ENCODE results near the gene SLC19A1.

Gene SLC19A1

GRCh38 chr21:45451771-45452182 is 90.5 kb downstream of the SLC19A1 start:
- ChIA-PET CTCF (interaction anchor here (1.2 to 1.6 kb wide), 2 partner anchors 26 to 314 kb away, joined by 3 read pairs; no protein-coding TSS in a partner anchor), POLR2A (no interaction called here)

GRCh38 chr21:45451091-45451740 is 91.0 kb downstream of the SLC19A1 start:
- ChIA-PET CTCF (interaction anchor here (0.9 to 2.2 kb wide), 4 partner anchors 12 to 313 kb away, joined by 3 to 9 read pairs (median 3); no protein-coding TSS in a partner anchor), POLR2A (no interaction called here)
- TF ChIP-seq CTCF (IDR thresholded peaks at IDR 0.05; ENCODE audit: insufficient read depth, low read length, missing control alignments), result no peak
- DNase-seq (ENCODE audit: low read depth, low spot score), result no peak
- no peak overlapping the region for H3K4me3 ChIP-seq (ENCODE audit: low read depth, low read length)

More at GRCh38 chr21:45451771-45452182, 90.5 kb downstream of the SLC19A1 start:
- DNase-seq (ENCODE audit: low read depth, low spot score), result no peak
- H3K4me3 ChIP-seq (ENCODE audit: low read depth, low read length), result no peak overlapping the region
- no peak for TF ChIP-seq CTCF (IDR thresholded peaks at IDR 0.05; ENCODE audit: insufficient read depth, low read length, missing control alignments)

GRCh38 chr21:45450423-45451090 is 91.7 kb downstream of the SLC19A1 start:
- DNase-seq (ENCODE audit: low read depth, low spot score), result no peak
- no peak overlapping the region for H3K4me3 ChIP-seq (ENCODE audit: low read depth, low read length)
- ChIA-PET CTCF (interaction anchor here (0.9 to 2.2 kb wide), 3 partner anchors 11 to 312 kb away, joined by 3 to 9 read pairs (median 9); no protein-coding TSS in a partner anchor), POLR2A (no interaction called here)
- no peak for TF ChIP-seq CTCF (IDR thresholded peaks at IDR 0.05; ENCODE audit: insufficient read depth, low read length, missing control alignments)

GRCh38 chr21:45449658-45450422 is 92.4 kb downstream of the SLC19A1 start:
- DNase-seq (ENCODE audit: low read depth, low spot score), result no peak
- no peak for TF ChIP-seq CTCF (IDR thresholded peaks at IDR 0.05; ENCODE audit: insufficient read depth, low read length, missing control alignments)
- CTCF ChIA-PET, result interaction anchor here (0.6 to 2.2 kb wide), 4 partner anchors 10 to 370 kb away, joined by 3 to 9 read pairs (median 6); no protein-coding TSS in a partner anchor
- POLR2A ChIA-PET, result no interaction called here
- H3K4me3 ChIP-seq (ENCODE audit: low read depth, low read length), result no peak overlapping the region

GRCh38 chr21:45448810-45449657 is 93.2 kb downstream of the SLC19A1 start:
- CTCF ChIA-PET, result interaction anchor here (1.1 to 2.2 kb wide), 3 partner anchors 9 to 371 kb away, joined by 3 to 9 read pairs (median 9); no protein-coding TSS in a partner anchor
- TF ChIP-seq CTCF (IDR thresholded peaks at IDR 0.05; ENCODE audit: insufficient read depth, low read length, missing control alignments), result no peak
- DNase-seq (ENCODE audit: low read depth, low spot score), result no peak
- H3K4me3 ChIP-seq (ENCODE audit: low read depth, low read length), result no peak overlapping the region
- POLR2A ChIA-PET, result no interaction called here

All from AG04449 (cell line).